ENCODE data around the gene PFDN1. TPM values are rescaled to one million over a fixed set of nuclear protein-coding genes. Genes with fewer than 3 reads are reported as not detected.

Gene PFDN1
- total RNA-seq, 4 donors from 2014 or later = 72.9 to 230 (median 98.4) TPM

- Histone ChIP-seq H3K9me3 (no peaks in the 10 kb centered on the region), H3K36me3 (no peaks in the 10 kb centered on the region), H3K27me3 (no peaks in the 10 kb centered on the region), H3K4me1 (peaks cover 0 to 26% (median 9%) of the 10 kb centered on the region in 4 donors), H3K27ac (no peak overlapping the region), H3K4me3 (no peak overlapping the region)
- in situ Hi-C loops (cut with MboI; ENCODE audit: low pct_ligation_motif_present in 1 of 4, low pct_unique_long_range_greater_than_20kb in 1 of 4, low sequenced_read_pairs in 3 of 4) = loop anchor here in 1 of 4 donors (25.0 kb wide), 1 partner anchor 480 kb away; the partner anchor contains the start of gene ZMAT2
- no peak for DNase-seq
- intact Hi-C loops (cut with DNase I; ENCODE audit: low total_unique reads) = no loop called here
- WGBS, 2 donors (ENCODE audit: low coverage in 1 of 2) = 88 to 100% methylated on average over 1 of the region's 1 CpG
- TF ChIP-seq POLR2AphosphoS5 (IDR thresholded peaks at IDR 0.05) (no peak), CTCF (IDR thresholded peaks at IDR 0.05) (no peak), EP300 (IDR thresholded peaks at IDR 0.05; ENCODE audit: low read depth) (no peak), POLR2A (IDR thresholded peaks at IDR 0.05) (no peak)
These were observed 70.2 kb downstream of the PFDN1 start for GRCh38 chr5:140232731-140233130.

- no peaks in the 10 kb centered on the region for H3K9me3 ChIP-seq
- in situ Hi-C loops (cut with MboI; ENCODE audit: low pct_ligation_motif_present in 1 of 4, low pct_unique_long_range_greater_than_20kb in 1 of 4, low sequenced_read_pairs in 3 of 4) = loop anchor here in 1 of 4 donors (25.0 kb wide), 1 partner anchor 482 kb away; the partner anchor contains the start of gene ZMAT2
- H3K4me3 ChIP-seq = no peak overlapping the region
- H3K4me1 ChIP-seq = peaks cover 5 to 27% (median 8%) of the 10 kb centered on the region in 4 donors
- no peaks in the 10 kb centered on the region for H3K36me3 ChIP-seq
- intact Hi-C loops (cut with DNase I; ENCODE audit: low total_unique reads) = no loop called here
- 100% methylated on average over 1 of the region's 1 CpG; no CpG with 5 or more reads in 1 of the 2 donors for WGBS, 2 donors (ENCODE audit: low coverage in 1 of 2)
- H3K27me3 ChIP-seq = no peaks in the 10 kb centered on the region
- no peak overlapping the region for H3K27ac ChIP-seq
- TF ChIP-seq EP300 (IDR thresholded peaks at IDR 0.05; ENCODE audit: low read depth) = no peak
- TF ChIP-seq CTCF (IDR thresholded peaks at IDR 0.05) = no peak
- TF ChIP-seq POLR2A (IDR thresholded peaks at IDR 0.05) = no peak
- no peak for TF ChIP-seq POLR2AphosphoS5 (IDR thresholded peaks at IDR 0.05)
- DNase-seq = no peak
These were observed 72.5 kb downstream of the PFDN1 start for GRCh38 chr5:140230373-140230772.

GRCh38 chr5:140228364-140228837 lies 74.5 kb downstream of the PFDN1 start:
- intact Hi-C loops (cut with DNase I; ENCODE audit: low total_unique reads) = no loop called here
- 53 to 62% methylated on average over 3 to 7 of the region's 7 CpGs for WGBS, 2 donors (ENCODE audit: low coverage in 1 of 2)
- H3K27ac ChIP-seq = peak overlapping the region; percentile 74 to 82 (median 76)
- H3K9me3 ChIP-seq = no peaks in the 10 kb centered on the region
- no peaks in the 10 kb centered on the region for H3K36me3 ChIP-seq
- no peaks in the 10 kb centered on the region for H3K27me3 ChIP-seq
- peak; percentile 82 for DNase-seq
- H3K4me1 ChIP-seq = peaks cover 8 to 30% (median 11%) of the 10 kb centered on the region in 4 donors
- TF ChIP-seq EP300 (IDR thresholded peaks at IDR 0.05; ENCODE audit: low read depth) (no peak), CTCF (IDR thresholded peaks at IDR 0.05) (no peak), POLR2A (IDR thresholded peaks at IDR 0.05) (peak; percentile 71), POLR2AphosphoS5 (IDR thresholded peaks at IDR 0.05) (peak; percentile 19 to 81 (median 57))
- peak overlapping the region in 1 of 4 donors; percentile 5 for H3K4me3 ChIP-seq
- in situ Hi-C loops (cut with MboI; ENCODE audit: low pct_ligation_motif_present in 1 of 4, low pct_unique_long_range_greater_than_20kb in 1 of 4, low sequenced_read_pairs in 3 of 4) = loop anchor here in 1 of 4 donors (25.0 kb wide), 1 partner anchor 484 kb away; the partner anchor contains the start of gene ZMAT2

- Histone ChIP-seq H3K27ac (peak overlapping the region; percentile 74 to 82 (median 76)), H3K4me1 (peaks cover 16 to 44% (median 24%) of the 10 kb centered on the region in 4 donors), H3K36me3 (no peaks in the 10 kb centered on the region), H3K9me3 (no peaks in the 10 kb centered on the region), H3K27me3 (no peaks in the 10 kb centered on the region), H3K4me3 (no peak overlapping the region)
- intact Hi-C loops (cut with DNase I; ENCODE audit: low total_unique reads) = no loop called here
- in situ Hi-C loops (cut with MboI; ENCODE audit: low pct_ligation_motif_present in 1 of 4, low pct_unique_long_range_greater_than_20kb in 1 of 4, low sequenced_read_pairs in 3 of 4) = loop anchor here in 1 of 4 donors (25.0 kb wide), 1 partner anchor 485 kb away; the partner anchor contains the start of gene ZMAT2
- TF ChIP-seq POLR2AphosphoS5 (IDR thresholded peaks at IDR 0.05) (no peak), EP300 (IDR thresholded peaks at IDR 0.05; ENCODE audit: low read depth) (no peak), CTCF (IDR thresholded peaks at IDR 0.05) (no peak), POLR2A (IDR thresholded peaks at IDR 0.05) (no peak)
- no peak for DNase-seq
- 100% methylated on average over 2 of the region's 2 CpGs; no CpG with 5 or more reads in 1 of the 2 donors for WGBS, 2 donors (ENCODE audit: low coverage in 1 of 2)
These were observed 75.9 kb downstream of the PFDN1 start for GRCh38 chr5:140227046-140227445.

All from transverse colon (tissue), 4 donors.